ENCODE results near the gene OR10AD1. TPM values are rescaled to one million over a fixed set of nuclear protein-coding genes. Genes with fewer than 3 reads are reported as not detected.

Gene OR10AD1
- polyA plus RNA-seq, 5 donors = 0.42 to 1.3 (median 0.86) TPM

DNA sequence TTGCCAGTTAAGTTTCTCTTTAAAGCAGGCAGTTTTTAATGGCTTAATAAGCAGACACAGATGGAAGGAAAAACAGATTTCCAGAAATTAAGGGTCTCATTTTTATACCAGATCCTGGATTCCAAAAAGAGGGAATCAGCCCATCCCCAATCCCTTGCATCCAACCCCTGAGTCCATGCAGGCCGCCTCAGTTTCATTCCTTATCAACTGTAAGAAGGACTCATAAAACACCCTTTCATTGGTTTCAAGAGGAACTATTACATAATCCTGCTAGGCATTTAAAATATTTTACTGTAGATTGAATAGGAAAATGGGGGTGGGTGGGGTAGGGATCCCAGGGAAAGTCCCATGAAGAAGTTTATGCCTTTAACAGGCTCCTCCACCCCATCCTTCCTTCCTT is 10.2 kb downstream of the OR10AD1 start:
- DNase-seq = no peak

DNA sequence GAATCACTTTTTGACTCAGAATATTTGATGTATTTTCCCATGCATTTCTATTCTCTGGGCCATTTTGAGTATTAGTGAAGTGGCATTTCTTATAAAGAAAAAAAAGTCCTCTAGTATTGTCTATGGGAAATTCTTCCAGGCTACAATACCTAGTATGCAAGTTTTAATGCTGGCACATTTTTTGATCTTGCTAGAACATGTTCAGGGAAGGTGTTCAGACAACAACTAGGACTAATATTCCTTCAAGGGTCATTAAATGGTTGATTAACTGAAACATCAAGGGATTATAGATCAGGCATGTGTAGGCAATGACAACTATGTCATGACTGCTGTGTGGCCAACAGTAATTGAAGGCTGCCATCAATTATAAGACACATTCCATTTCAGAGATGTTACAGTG is 12.0 kb downstream of the OR10AD1 start:
- no peak for DNase-seq

DNA sequence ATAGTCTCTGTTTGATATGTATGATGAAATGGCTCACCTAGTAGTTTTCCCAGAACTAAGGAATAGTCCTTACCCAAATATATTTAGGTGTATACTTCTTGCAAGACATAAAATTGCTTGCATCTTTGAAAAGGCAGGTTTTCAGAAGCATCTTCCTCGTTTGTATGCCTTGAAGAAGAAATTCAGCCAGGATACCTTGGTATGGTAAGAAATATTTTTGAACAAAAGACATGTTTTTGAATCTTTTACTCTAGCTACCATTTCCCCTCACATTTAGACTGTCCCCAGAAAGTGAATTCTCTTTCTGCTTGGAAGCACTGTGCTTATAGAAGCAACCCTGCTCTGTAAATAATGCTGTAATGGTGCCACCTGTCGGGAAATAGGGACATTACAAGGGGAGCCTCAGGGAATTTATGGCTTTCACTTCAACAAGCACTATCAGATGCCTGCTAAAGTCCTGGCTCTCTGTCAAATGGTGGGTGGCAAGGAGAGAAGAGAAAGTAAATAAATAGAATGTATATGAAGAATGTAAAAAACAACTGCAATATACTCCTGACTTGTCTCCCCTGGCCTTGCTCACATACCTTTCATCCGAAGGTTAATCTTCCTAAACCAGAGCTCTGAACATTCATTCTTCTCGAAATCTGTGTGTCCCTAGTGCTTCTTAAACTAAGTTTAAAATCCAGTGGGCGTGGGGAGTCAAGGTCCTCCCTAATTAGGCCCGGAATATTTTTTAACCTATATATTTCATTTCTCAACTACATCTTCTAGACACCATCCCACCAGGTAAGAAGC is 13.6 kb downstream of the OR10AD1 start:
- peak; percentile 47 to 65 for DNase-seq

DNA sequence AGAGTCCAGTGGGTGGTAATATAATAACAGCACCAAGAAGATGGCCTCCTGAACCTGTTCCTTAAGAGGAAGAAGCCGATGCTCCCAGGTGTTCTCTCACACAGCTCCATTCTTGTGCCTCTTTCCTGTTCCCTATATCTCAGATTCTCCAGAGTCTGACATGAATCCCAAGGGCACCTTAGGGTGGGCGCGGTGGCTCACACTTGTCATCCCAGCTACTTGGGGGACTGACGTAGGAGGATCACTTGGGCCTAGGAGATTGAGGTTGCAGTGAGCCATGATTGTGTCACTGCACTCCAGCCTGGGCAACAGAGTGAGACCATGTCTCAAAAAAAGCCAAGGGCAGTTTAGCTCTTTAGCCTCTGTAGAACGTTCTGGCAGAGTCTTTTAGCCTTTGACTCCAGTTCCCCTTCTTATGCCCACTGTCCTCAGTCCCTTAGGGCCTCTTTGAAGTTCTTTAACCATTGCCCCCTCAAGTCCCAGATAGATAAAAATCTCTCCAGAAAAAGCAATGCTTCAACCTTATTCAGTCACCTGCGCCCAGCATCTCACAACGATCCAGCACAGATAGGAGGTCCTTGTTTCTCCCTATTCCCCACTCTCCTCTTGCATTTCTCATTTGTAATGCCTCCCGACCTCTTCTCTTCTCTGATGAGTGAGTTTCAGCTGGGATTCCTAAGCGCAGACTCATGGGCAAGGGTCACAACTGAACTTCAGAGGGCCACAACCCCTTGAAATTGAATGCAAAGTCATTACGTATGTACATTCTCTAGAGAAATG is 15.0 kb downstream of the OR10AD1 start:
- DNase-seq = no peak

DNA sequence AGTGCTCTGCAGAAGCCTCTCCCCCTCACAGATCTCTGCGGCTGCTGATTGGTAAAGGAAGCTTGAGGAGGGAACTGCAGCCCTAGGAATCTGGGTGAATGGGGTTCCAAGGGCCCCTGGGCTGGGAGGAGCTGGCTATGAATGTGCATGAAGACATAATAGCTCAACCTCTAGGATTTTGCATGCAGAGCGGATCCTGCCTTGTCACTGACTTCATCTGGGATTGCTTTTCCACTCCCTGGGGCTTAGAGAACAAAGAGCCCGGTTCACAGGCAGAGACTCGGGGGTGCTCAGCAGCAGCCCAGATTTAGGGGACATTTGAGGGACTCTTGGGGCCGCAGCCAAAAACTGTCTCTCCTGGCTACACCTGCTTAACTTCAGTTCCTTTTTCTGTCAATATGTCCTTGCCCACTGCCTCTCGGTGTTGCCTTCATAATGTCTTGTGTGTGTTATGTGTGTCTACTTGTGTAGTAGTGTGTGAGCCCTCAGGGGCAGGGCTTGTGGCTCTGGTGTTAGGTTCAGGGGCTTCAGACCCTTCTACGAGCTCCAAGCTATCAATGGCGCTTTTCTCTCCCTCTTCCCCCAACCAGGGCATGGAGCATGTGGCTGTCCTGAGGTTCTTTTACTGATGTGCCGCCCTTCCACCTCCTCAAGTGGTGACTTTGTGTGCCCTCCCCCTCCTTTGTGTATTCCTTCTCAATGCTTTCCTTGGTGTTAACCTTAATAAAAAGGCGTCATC is 17.7 kb downstream of the OR10AD1 start:
- no peak for DNase-seq

DNA sequence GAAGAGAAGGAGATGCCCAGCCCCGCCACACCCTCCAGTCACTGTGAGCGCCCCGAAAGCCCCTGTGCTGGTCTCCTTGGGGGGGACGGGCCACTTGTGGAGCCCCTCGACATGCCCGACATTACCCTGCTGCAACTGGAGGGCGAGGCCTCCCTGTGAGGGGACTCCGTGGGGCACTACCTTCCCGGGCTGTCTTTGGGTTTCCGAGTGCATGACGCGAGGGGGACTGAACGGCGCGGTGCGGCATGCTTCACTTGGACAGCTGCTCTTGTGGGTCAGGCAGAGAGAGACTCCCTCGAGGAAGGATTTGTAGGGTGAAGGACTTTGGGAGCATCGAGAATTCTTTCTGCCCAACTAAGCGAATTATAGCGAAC is 18.6 kb downstream of the OR10AD1 start:
- DNase-seq = no peak

DNA sequence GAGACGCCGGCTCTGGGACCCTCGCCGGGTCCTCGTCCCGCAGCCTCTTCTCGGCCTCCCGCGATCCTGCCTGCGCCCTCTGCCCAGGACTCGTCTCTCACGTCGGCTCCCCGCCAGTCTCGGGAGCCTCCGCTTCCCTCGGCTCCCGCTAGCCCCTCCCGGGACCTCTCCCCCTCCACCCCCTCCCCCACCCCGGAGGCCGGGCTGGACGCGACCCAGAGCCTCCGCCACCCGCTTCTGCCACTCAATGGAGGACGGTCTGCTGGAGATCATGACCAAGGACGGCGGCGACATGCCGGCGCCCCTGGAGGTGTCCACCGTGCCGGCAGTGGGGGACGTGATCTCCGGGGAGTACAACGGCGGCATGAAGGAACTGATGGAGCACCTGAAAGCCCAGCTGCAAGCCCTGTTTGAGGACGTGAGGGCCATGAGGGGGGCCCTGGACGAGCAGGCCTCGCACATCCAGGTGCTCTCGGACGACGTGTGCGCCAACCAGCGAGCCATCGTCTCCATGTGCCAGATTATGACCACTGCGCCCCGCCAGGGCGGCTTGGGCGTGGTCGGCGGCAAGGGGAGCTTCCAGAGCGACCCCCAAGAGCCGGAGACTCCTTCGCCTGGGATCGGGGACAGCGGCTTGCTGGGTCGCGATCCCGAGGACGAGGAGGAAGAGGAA is 19.1 kb downstream of the OR10AD1 start:
- DNase-seq = no peak

DNA sequence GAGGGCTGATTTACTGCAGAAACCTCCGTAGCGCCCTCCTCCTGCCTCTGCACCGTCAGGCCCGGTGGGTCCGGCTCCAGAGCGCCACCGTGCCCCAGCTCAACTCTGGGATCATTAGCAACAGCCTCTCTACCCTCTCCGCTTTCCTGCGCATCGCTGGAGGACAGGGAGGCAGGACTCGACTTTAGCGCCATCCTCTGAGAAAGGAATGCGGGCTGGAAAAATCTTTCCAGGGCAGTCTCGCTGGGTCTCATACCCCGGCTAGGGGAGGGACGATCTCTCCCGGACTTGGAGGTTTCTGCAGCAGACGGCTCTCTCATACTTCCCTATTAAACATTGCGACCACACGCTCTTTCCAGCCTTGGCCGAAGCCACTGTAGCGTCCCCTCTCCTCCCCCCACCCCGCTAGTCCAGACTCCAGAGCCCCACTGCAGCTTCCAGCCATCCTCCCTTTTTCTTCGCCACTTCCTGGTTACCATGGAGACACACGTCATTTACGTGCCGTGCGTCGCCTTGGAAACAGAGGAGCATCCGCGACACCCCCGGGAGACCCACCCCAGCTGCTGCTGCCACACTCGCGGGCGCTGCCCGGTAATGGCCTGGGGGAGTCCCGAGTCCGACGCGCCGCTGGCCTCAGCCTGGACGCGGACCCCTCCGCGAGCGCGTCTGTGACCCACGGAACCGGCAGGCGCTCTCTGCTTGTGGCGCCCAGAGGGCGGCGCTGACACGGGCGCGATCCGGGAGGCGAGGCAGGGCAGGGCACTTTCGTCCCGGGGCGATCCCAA is 19.8 kb downstream of the OR10AD1 start, which contains the start of gene CCDC184:
Gene CCDC184, plus strand, starts transcription at position 554 of the 785 bp plus-strand sequence. CDS start 479 bp downstream, outside the sequence.
- DNase-seq = peak in 1 of 2 donors; percentile 73

DNA sequence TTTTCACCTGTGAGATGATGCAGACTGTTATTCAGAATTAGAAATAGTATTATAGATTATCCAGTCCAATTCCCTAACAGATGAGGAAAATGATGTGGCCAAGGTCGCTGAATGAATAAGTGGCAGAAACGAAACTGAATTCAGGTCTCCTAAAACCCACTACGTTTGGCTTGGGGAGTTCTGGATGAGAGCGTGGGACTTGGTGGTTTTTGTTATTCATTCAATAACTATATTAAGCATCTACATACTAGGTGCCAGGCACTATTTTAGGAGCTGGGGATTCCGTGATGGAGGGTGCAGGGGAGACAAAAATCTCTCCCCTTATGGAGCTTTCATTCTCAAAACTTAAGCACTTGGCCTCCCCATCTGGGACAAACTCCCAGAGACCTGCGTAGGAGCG is 20.5 kb downstream of the OR10AD1 start:
- no peak for DNase-seq

DNA sequence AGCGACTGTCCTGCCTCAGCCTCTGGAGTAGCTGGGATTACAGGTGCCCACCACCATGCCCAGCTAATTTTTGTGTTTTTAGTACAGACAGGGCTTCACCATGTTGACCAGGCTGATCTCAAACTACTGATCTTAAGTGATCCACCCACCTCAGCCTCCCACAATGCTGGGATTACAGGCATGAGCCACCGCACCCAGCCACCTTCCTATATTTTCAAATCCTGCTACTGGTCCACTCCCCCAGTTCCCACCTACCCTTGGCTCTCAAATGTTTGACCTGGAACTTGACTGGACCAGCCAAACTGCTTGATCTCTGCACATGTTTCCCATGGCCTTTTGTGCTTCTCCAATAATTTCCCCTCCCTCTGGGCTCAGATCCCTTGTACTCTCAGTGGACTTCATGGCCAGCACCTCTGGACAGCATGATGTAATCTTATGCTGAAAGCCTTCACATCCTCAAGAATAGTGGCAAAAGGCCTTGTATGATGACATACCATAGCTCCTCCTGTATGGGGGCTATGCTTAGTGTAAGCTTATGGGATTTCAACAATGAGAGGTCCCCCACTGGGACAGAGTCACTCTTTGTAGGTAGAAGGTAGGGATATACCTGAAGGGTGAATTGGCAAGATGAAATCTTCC is 22.1 kb downstream of the OR10AD1 start:
- no peak for DNase-seq

DNA sequence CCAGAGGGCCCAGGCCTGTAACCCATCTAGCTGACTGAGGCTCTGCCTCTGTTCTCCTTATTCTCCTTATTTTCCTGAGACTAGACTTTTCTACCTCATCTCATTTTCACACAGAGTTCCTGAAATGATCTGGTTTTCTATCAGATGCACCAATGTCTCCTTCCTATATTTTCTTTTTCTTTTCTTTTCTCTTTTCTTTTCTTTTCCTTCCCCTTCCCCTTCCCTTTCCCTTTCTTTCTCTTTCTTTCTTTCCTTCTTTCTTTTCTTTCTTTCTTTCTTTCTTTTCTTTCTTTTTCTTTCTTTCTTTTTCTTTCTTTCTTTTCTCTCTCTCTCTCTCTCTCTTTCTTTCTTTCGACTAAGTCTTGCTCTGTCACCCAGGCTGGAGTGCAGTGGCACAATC is 22.7 kb downstream of the OR10AD1 start:
- no peak for DNase-seq

DNA sequence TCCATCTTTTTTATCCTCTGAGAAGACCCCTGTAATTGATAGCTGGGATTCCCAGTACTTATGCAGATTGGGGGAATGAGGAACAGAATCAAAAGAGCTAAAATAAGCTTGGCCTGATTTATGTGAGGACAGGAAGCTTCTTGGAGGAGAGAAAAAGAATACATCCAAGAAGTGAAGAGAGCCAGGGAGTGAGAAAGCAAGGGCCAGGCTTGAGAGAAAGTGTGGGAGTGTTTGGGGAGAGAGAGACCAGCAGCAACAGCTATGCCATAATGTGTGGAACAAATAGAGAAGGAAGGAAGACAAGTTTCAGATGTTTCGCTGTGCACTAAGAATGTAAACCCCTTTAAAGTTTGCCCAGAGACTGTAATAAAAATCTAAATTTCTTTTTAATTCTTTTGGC is 23.6 kb downstream of the OR10AD1 start:
- no peak for DNase-seq

DNA sequence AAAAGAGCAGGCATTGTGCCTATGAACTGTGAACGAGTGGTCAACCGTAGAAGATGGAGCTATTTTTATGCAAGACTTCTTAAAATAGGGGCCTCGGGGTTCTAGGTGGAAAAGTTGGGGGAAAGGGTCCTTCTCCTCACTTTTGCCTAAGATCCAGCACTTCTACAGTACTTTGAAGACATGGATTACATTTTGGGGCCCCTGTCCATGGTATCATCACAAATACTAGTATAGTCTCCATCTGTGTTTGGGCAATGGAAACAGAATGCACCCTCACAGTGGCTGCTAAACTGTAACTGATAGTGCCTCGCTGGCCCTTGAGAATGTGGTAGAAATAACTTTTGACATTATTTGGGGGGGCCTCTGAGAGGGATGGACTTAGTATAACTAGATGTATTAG is 25.1 kb downstream of the OR10AD1 start:
- no peak for DNase-seq

DNA sequence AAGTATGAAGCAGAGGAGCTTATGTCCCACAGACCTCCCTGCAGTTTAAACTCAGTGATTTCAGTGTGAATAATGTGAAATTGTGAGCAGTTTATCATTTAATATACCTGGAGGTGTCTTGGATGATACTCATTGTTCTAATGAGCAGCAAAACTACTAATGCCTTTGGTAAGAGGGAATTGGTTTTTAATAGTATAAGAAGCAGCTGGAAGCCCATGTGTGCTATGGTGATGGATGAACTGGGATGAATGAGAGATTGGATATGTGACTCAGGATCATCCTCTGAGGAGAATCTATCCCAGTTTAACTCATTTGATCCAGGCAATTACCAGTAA is 26.7 kb downstream of the OR10AD1 start:
- DNase-seq = no peak

DNA sequence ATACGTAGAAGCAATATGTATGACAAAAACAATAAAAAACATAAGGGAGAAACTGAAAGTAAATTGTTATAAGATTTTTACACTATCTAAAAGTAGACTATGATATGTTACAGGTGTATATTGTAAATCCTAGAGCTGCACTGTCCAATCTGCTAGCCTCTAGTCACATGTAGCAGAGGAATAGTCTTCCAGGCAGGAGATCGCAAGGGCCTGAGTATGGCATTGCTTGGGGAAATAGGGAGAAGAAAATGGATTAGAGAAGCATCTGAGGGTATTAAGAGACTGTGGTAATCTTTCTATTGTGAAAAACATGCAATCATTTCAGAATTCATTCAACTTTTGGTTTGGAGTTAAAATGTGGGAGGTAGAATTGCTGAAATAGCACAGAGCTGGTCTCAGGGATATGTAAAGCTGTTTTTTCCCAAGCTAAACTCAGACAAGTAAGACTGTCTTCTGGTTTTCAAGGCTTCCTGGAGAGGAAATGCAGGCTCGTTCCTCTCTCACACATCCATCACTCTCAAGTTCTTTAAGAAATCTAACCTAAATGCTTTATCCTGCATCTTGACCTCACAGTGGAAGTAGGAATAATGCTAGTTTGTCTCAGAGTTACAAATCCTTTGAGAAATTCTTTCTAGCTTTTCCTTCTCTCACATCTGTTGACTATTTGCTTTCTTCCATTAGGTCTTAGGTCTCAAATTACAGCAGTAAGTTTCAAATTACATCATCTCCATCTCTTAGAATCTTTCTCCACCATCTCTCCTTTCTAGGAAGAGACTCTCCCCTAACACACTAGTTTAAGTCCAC is 27.3 kb downstream of the OR10AD1 start:
- DNase-seq = no peak

DNA sequence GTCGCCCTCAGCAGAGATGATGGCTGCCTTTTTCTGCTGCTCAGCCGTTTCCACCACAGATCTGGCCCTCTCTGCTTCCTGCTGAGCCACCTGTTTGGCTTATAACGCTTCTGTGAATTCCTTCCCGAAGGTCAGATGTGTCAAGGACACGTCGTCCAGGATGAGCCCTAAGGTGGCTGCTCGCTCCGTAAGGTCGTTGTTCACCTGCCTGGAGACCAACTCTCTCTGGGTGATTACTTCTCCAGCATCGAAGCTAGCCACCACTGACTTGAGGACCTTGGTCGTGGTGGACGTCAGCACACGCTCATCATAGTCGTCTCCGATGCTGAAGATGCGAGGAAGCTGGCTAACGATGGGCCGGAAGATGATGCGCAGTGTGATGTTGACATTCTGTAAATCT is 34.1 kb downstream of the OR10AD1 start:
- no peak for DNase-seq

DNA sequence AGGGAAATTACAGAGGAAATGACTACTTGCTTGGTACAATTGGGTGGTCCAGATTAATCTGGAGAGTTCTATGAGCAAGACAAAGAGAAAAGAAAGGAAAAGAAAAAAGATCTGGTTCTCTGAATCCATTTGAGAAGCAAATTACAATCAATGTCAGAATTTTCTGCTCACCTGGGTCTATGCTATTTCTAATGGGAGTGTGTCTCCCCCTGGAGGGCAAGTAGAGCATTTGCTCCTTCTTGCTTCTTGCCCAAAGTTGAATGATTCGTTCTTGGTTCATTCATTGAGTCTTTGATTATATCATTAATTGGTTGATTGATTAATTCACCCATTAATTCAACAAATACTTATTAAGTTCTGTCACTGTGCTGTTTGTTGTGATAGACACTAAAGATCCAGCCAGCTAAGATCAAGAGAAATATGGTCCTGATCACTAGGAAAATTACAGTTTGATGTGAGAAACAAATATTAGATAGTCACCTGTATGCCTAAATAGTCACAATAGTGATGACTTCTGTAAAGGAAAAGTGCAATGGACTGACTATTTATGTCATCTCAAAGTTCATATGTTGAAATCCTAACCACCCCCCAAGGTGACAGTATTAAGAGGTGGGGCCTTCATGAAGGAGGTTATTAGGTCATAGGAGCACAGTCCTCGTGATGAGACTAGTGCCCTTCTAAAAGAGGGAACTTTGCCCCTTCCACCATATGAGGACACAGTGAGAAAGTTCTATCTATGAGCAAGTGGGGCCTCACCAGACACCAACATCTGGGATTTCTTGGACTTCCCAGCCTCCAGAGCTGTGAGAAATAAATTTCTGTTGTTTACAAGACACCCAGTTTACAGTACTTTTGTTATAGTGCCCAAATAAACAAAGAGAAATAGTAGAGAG is 37.8 kb downstream of the OR10AD1 start:
- DNase-seq = peak in 1 of 2 donors; percentile 45

DNA sequence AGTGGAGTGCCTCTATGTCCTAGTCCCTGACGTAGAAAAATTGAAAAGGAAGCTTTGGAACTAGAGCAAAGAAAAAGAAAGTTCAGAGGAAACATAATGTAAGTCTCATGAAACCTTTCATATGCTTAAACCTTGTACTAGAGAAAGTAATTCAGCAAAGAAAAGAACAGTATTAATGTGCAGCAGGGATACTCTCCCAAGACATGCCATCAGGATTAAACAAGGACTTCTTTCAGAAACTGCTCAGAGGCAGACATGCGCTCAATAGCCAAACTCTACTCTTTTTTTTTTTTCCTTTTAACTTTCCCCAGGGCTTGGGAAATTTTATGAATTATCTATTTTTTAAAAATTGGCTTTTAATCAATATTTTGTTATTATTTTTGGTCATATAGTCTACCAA is 38.6 kb downstream of the OR10AD1 start:
- DNase-seq = no peak

Data from right lung (tissue), 5 donors.